Stimulated activated CD8-positive, alpha-beta memory T cell treated with anti-CD3 and anti-CD28 coated beads, Interleukin-4, amount 100 ng/mL, for 1 hour (primary cell): ENCODE measurements around the gene KMT2E.
"Not testable (repeated sequence)": the region's sequence is repeated elsewhere in the genome, so short reads cannot be mapped to it uniquely, and the experiment has no call there.

Experiments
- DNase-seq, 2 donors: peaks; one replicate each; pipeline ENCODE4 v3.0.0-alpha.2; 2020; ENCODE audit warnings: low read depth in 2 of 2, low spot score in 1 of 2

Gene KMT2E, protein sequence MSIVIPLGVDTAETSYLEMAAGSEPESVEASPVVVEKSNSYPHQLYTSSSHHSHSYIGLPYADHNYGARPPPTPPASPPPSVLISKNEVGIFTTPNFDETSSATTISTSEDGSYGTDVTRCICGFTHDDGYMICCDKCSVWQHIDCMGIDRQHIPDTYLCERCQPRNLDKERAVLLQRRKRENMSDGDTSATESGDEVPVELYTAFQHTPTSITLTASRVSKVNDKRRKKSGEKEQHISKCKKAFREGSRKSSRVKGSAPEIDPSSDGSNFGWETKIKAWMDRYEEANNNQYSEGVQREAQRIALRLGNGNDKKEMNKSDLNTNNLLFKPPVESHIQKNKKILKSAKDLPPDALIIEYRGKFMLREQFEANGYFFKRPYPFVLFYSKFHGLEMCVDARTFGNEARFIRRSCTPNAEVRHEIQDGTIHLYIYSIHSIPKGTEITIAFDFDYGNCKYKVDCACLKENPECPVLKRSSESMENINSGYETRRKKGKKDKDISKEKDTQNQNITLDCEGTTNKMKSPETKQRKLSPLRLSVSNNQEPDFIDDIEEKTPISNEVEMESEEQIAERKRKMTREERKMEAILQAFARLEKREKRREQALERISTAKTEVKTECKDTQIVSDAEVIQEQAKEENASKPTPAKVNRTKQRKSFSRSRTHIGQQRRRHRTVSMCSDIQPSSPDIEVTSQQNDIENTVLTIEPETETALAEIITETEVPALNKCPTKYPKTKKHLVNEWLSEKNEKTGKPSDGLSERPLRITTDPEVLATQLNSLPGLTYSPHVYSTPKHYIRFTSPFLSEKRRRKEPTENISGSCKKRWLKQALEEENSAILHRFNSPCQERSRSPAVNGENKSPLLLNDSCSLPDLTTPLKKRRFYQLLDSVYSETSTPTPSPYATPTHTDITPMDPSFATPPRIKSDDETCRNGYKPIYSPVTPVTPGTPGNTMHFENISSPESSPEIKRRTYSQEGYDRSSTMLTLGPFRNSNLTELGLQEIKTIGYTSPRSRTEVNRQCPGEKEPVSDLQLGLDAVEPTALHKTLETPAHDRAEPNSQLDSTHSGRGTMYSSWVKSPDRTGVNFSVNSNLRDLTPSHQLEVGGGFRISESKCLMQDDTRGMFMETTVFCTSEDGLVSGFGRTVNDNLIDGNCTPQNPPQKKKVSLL (N-terminal part only)

DNA sequence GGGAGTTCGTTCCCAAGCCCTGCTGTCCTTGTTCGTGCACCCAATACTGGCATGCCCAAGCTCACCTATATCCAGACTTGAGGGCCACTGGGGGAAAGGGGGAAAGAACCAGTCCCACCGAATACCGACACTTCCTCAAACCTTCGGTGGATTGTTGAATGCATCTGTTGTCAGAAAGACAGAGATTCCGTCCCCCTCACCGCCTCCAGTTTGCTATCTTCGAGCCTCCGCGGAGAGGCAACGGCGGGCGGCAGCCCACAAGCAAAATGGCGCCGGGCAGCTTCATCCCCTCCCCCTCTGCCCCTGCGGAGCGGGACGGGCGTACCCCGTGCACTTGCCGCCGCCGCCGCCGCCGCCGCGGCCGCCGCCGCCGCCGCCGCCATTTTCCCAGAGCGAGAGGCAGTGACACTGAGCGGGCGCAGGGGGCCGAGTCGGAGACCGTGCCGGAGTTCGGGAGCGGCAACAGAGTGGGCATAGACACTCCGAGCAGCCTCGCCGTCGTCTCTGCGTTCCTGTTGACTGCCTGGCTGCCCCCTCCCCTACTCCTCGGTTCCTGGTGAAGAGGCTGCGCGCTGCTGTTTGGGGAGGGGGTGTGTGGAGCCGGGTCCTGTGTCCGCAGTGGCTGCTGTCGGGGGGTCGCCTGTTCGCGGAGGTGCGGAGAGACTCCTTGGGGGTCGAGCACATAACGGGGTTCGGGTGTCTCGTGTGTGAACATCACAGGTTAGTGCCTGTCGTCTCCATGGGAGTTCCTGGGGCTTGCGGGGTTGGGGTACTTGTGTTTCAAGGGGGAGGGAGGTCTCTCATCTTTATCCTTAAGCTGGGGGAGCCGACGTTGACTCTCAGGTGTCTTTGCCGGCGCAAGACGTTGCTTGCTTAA is at the start of gene KMT2E:
Gene KMT2E, plus strand, starts transcription at position 390 of the 877 bp plus-strand sequence. CDS start 26,748 bp downstream, outside the sequence.
- DNase-seq: peak; percentile 83 to 84

GRCh38 chr7:104964626-104965236 is 49.3 kb upstream of the KMT2E start:
- no peak for DNase-seq

DNA sequence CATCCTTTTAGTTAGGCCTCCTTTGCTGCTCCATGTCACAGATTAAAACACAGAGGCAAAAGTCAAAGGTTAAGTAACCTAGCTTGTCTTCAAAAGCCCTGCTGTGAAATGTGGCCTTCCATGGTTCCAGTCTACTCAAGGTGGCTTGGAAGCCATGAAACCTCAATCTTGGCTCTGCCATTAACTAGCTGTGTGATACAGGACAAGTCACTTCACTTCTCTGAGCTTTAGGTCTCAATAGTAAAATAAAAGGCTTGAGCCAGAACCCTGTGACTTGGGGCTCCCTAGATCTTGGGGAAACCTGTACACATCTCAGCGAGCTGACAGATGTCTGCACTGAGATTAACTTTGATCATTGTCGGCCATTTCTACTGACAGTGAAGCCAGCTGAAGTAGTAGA is 48.0 kb upstream of the KMT2E start:
- DNase-seq: no peak

DNA sequence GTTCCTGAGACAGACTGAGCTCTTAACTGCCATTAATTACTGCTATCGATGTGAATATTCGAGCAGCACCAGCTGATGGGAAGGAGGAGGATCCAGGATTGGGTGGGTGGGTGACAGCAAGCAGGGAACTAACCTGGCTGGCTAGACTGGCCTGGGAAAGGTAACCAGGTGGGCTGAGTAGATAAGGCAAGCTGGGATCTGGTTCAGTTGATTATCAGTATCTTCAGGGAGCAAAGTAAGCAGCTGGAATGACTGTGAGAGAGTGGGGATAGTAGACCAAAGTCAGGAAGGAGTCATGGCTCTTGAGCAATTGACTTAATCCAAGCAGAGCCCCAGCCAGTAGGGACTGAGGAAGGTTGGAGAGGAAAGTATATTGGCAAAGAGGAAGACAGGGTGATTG is 46.9 kb upstream of the KMT2E start:
- DNase-seq: no peak

DNA sequence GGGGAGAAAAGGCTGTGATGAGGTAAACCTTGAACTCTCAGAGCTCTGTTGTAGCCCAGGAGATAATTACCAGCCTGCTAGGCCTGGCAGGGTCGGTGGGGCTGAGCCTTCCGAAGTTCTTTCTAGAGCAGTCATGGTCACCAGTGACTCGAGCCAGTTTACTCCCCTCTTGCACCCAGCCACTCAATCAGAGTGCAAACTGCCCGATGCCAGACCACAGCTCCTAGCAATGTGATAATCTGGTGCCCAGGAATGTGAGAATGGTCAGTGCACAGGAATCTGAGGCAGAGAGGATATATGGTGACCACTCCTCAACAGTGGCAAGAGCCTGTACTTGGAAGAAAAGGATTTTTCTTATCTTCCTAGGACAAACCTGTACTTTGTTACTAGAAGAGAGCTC is 46.4 kb upstream of the KMT2E start:
- DNase-seq: no peak

- DNase-seq: no peak
These were observed 45.4 kb upstream of the KMT2E start for GRCh38 chr7:104968648-104969047.

DNA sequence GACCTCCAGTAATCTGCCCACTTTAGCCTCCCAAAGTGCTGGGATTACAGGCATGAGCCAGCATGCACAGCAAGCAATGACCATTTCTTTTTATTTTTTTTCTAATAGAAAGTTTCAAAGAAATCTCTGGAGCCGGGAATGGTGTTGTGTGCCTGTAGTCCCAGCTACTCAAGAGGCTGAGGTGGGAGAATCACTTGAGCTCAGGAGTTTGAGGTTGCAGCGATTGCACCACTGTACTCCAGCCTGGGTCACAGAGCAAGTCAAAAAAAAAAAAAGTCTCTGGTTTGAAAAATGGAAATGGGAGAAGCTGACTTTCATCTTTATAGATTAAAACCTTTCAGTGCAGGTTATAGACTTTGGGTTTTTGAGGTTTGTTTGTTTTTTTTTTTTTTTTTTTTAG is 44.8 kb upstream of the KMT2E start:
- no peak for DNase-seq

DNA sequence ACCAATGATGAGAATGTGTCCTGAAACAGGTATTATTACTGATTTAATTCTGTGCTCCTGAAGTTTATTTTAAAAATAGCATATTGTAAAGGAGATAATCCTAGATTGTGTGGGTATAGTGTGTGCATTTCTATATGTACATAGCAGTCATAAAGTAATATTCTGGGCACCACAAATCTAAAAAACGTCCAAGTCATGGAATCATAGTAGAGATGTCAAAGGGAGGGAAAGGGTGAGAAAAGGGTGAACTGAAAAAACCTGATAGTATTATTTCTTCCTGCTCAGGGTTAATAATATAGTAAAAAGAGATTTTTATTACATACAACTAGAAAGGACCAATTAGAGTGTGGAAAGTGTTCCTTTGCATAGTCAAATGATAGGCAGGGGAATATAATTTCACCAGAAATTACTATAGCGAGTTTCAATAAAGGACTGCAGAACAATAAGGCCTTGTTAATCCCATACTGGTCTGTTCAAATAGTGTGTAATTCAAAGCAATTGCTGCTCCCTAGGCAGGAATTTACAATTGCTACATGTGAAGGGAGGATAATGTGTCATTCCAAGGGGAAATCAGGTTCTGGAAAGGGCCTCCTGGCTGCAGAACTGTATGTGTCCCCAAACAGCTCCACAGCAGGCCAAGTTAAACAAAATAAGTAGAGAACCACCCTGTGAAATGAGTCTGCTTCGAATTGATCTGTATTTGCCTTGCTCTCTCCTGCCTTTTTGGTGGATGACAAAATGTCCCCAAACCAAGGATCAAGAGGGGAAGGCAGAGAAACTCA is 42.5 kb upstream of the KMT2E start:
- no peak for DNase-seq

DNA sequence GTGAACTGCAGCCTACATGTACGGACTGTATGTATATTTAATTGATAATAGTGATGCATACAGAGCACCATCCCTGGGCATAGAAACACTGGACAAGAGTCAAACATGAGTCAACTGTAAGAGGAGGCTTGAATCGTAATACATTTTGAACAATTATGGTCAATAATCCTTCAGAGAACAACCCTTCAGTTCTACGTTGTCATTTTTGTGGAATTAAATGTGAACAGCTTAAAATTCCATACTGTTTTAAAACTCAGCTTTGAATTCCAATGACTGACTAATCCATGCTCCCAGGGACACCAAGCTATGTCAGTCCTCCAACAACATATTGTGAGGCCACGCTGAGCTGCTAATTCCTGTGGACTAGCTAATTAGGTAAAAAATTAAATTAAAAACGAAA is 41.5 kb upstream of the KMT2E start:
- DNase-seq: no peak

- DNase-seq: no peak
These were observed 40.8 kb upstream of the KMT2E start for GRCh38 chr7:104973227-104973626.

DNA sequence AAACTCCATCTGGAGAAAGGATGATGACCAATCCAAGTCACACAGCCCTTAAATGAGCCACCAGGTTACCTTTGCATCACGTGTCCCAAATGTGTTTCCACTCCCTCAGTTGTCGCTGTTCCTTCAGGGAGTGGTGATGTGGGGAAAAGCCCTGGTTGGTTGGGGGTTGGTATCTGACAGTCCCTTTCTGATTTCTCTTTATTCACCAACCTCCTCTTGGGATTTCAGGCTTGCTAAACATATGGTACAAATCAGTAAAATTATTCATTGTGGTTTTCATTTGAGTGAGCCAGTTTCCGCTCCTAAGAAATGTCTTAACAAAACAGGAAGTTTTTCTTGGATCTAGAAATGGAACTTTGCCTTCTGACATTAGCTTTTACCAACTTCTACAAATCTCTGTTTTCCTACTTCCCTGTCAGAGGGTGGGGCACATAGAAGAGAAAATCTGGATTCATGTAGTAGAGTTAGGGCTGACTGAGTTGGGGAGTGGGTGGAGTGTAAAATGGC is 40.0 kb upstream of the KMT2E start:
- DNase-seq: no peak

DNA sequence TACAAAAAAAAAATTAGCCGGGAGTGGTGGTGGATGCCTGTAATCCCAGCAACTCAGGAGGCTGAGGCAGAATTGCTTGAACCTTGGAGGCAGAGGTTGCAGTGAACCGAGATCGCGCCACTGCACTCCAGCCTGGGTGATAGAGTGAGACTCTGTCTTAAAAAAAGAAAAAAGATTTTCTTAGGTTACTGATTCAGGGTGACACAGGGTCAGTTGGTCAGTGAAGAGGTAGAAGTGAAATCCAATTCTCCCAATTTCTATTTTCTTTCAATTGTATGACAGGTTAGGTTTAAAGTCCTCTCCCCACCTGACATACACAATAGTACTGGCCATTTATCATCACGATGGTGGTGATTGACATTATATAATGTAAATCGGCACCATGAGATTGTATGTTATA is 38.5 kb upstream of the KMT2E start:
- DNase-seq: not testable (repeated sequence)

DNA sequence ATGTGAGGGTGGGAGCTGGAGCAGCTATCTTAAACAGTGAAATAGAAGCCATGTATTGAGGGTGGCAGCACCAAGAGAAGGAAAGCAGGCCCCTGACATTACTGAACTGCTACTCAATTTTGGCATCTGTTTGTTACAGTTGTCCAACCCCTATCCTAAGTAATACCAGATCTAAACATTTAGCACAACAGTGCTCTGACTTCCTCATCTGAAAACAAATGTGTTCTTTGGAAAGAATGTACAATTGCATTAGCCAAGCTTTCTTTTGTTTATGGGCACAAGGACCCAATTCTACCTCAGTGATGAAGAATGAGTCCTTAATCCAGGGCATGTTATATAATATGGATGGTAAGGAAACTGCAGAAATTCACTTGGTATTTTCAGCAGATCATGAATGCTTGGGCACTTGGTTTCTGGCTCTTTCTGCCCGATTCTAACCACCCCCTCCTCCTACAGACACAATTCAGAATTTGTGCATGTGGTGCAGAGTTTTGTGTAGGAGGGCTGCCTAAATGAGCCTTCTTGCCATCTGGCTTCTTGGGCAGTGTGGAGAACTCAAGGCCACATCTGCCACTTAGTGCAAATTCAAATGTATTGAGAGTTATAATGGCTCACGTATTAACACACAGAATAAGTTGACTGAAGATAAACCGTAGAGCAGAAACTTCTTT is 36.9 kb upstream of the KMT2E start:
- DNase-seq: no peak

- DNase-seq: no peak
These were observed 35.5 kb upstream of the KMT2E start for GRCh38 chr7:104978460-104978859.

- no peak for DNase-seq
These were observed 34.7 kb upstream of the KMT2E start for GRCh38 chr7:104979167-104979841.

GRCh38 chr7:104980440-104980839 is 33.6 kb upstream of the KMT2E start:
- no peak for DNase-seq

GRCh38 chr7:104980841-104981671 is 32.9 kb upstream of the KMT2E start:
- DNase-seq: no peak
